ENCODE measurements around the gene MALAT1. TPM values are rescaled to one million over a fixed set of nuclear protein-coding genes. Genes with fewer than 3 reads are reported as not detected.
A peak's percentile ranks its signal among the peaks of the same experiment; 100 is the strongest.

MALAT1 gene
- total RNA-seq, 1 donor from 2014 or later: 8,069 TPM

- DNase-seq (ENCODE audit: low read depth): no peak
These were observed 56.1 kb downstream of the MALAT1 start for GRCh38 chr11:65554842-65555430.

- DNase-seq (ENCODE audit: low read depth): peak; percentile 98
These were observed 56.9 kb downstream of the MALAT1 start for GRCh38 chr11:65555693-65556231.

Other genes with a start within 250 kb of the MALAT1 start
- 3.2 and 4.5 TPM in 2 replicates for gene POLA2, start 237.1 kb upstream of the MALAT1 start, total RNA-seq
- 45.1 and 47.2 TPM in 2 replicates for gene CDC42EP2, start 184.2 kb upstream of the MALAT1 start, total RNA-seq
- gene DPF2, start 165.2 kb upstream of the MALAT1 start, total RNA-seq: 35.0 and 37.1 TPM in 2 replicates
- gene TIGD3, start 144.3 kb upstream of the MALAT1 start, total RNA-seq: 0.72 and 0.73 TPM in 2 replicates
- 2.9 and 4.6 TPM in 2 replicates for gene SLC25A45, start 116.4 kb upstream of the MALAT1 start, total RNA-seq
- 36.2 and 49.1 TPM in 2 replicates for gene FRMD8, start 112.4 kb upstream of the MALAT1 start, total RNA-seq
- 109 and 172 TPM in 2 replicates for gene NEAT1, start 76.2 kb upstream of the MALAT1 start, total RNA-seq
- 84.4 and 128 TPM in 2 replicates for gene SCYL1, start 26.0 kb downstream of the MALAT1 start, total RNA-seq
- gene LTBP3, start 59.3 kb downstream of the MALAT1 start, total RNA-seq: 26.4 and 27.5 TPM in 2 replicates
- gene ZNRD2, start 71.4 kb downstream of the MALAT1 start, total RNA-seq: 41.4 and 42.4 TPM in 2 replicates
- gene FAM89B, start 73.5 kb downstream of the MALAT1 start, total RNA-seq: 91.7 and 116 TPM in 2 replicates
- gene EHBP1L1, start 77.0 kb downstream of the MALAT1 start, total RNA-seq: 591 and 791 TPM in 2 replicates
- gene KCNK7, start 96.8 kb downstream of the MALAT1 start, total RNA-seq: not detected in 2 replicates
- gene MAP3K11, start 115.2 kb downstream of the MALAT1 start, total RNA-seq: 30.9 and 32.7 TPM in 2 replicates
- gene PCNX3, start 116.7 kb downstream of the MALAT1 start, total RNA-seq: 21.6 and 25.2 TPM in 2 replicates
- gene SIPA1, start 139.1 kb downstream of the MALAT1 start, total RNA-seq: 19.7 and 42.6 TPM in 2 replicates
- gene RELA, start 163.9 kb downstream of the MALAT1 start, total RNA-seq: 32.8 and 37.1 TPM in 2 replicates
- 37.8 and 43.2 TPM in 2 replicates for gene KAT5, start 213.2 kb downstream of the MALAT1 start, total RNA-seq
- 37.1 and 83.3 TPM in 2 replicates for gene RNASEH2C, start 221.8 kb downstream of the MALAT1 start, total RNA-seq